Fibroblast of gingiva (primary cell): Measurements from ENCODE around the gene GPR146.
"Not testable (repeated sequence)": the region's sequence is repeated elsewhere in the genome, so short reads cannot be mapped to it uniquely, and the experiment has no call there.

Experiments
- DNase-seq: peaks from one replicate; pipeline ENCODE4 v3.0.0-alpha.2; 2011; ENCODE audit warnings: low read depth

The GPR146 gene

GRCh38 chr7:1026721-1027161 is 17.6 kb upstream of the GPR146 start:
- DNase-seq = no peak

DNA sequence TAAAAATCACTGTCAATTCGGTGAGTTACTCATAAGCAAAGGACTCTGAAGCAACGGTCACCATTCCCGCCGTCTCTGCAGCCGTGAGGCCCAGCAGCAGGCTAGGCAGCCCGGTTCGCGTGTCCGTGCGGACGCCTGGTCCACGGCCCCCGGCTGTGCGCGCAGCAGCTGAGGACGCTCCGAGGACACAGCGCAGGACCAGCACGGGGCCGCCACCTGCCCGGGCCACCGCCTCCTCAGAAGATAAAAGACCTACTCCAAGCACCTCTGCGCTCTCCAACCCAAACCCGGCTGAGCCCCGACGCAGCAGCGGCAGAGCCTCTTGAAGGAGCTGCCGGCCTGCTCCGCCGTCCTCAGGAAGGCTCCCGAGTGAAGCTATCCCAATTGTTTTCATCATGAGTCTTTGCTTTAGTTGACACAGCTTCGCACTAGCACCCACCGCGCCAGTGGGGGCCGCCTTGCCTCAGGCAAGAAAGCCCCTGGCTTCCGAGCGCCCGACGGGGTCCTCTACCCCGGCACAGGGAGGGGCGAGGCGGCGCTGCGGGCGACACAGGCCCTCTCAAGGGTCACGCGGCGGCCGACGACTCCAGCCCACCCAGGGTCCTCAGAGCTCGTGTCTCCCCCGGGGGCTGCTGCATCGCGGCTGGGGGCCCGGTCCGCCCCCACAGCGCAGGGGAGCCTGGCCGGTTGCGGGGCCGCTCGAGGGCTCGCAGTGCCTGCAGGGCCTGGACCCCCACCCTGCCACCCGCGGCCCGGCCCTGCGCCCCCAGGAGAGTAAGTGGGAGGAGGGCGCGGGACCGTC is 16.9 kb upstream of the GPR146 start:
- peak; percentile 25 for DNase-seq

DNA sequence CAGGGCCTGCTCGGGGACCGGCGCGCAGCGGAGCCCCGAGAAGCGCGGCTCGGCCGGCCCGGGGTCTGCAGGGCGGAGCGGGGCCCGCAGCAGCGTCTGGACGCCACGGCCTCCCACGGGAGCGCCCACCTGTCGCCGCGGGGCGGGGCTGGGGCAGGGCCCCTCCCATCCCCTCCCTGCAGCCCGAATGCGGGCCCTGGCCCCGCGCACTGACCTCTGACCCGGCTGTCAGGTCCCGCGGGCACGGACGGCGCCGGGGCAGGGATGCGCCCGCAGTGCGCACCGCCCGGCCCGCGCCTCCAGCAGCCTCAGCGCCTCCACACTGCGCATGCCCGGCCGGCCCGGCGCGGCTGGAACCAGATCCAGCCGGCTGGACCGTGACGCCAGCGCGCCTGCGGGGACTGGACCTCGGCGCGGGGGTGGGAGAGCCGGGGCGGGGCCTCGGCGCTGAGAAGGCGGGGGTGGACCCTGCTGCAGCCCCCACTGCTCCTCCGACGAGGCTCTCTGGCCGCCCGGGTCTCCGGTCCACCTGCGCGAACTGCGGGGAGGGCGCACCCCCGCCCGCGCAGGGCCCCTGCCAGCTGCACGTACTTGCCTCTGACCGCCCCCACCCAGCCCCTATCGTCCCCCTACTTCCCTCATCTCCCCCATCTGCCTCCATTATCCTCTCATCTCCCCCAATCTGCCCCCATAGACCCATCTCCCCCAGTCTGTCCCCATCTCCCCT is 16.1 kb upstream of the GPR146 start:
- DNase-seq = peak; percentile 83

DNA sequence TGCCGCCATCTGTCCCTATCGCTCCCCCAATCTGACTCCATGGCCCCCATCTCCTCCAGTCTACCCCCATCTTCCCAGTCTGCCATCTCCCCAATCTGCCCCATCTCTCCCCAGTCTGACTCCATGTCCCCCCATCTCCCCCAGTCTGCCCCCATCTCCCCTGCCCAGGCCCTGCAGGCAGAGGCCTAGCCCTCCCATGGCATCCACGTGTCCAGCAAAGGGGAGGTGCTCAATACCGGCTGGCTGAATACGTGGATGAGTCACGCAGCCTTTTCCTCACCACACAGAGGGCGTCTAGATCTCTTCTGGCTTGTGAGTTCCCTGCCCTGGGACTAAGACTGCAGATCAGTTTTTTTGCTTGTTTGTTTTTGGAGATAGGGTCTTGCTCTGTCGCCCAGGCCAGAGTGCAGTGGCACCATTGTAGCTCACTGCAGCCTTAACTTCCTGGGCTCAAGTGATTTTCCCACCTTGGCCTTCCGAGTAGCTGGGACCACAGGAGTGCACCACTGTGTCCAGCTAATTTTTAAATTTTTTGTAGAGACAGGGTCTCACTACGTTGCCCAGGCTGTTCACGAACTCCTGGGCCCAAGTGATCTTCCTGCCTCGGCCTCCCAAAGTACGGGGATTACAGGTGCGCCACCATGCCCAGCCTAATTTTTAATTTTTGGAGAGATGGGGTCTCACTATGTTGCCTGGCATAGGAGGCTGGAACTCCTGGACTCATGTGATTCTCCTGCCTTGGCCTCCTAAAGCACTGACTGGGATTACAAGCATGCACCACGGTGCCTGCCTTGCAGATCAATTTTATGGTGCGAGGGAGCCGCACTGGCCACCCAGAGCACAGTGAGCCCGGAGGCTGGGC is 15.3 kb upstream of the GPR146 start:
- DNase-seq = peak; percentile 87

GRCh38 chr7:1029637-1030443 is 14.5 kb upstream of the GPR146 start:
- DNase-seq = no peak

- no peak for DNase-seq
Measured at GRCh38 chr7:1030444-1031070, 13.8 kb upstream of the GPR146 start.

DNA sequence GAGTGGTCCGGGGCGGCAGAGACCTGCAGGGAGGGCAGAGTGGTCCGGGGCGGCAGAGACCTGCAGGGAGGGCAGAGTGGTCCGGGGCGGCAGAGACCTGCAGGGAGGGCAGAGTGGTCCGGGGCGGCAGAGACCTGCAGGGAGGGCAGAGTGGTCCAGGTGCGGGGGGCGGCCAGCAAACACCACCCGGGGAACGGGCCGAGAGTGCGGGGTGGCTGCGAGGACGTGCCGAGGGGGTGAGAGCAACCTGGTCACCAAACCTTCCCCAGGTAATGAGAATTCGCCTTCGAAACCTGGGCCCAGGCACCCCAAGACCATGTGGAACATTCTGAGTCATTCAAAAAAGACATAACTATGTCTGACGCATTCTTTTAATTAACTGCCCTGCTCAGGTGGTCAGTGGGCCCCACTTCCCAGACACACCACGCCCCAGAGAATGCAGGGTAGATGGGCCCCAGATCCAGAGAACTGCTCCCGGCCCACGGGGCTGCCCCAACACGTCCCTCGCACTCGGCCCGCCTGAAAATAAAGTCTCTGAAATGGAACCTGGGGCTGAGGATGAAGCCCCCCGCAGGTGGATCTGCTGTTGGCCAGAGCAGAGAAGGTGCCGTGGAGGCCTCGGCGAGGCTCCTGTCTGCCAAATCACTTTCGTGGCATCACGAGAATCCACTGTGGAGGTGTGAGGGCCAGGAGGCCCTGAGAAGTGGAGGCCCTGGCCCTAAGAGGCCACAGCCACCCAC is 12.5 kb upstream of the GPR146 start:
- DNase-seq = no peak

DNA sequence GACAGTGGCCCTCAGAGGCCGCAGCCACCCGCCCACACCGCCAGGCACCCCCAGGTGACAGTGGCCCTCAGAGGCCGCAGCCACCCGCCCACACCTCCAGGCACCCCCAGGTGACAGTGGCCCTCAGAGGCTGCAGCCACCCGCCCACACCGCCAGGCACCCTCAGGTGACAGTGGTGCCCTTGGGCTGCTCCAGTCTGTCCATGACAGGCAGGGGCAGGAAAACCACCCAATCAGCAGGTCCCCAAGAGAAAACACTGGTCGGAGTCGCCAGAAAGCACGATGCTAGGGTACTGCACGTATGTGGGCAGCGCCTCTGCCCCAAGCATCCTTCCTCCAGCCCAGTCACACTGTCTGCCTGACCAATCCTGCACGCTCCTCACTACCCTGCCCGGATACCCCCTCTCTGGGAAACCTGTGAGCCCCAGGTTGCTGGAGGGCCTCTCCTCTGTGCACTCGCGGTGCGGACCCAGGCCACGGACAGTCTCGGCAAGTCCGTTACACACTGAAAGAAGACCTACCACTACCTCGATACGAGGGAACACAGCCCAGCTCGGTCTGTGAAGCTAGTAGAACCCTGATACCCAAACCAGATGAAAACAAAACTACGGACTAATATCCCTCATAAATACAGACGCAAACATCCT is 11.7 kb upstream of the GPR146 start:
- no peak for DNase-seq

DNA sequence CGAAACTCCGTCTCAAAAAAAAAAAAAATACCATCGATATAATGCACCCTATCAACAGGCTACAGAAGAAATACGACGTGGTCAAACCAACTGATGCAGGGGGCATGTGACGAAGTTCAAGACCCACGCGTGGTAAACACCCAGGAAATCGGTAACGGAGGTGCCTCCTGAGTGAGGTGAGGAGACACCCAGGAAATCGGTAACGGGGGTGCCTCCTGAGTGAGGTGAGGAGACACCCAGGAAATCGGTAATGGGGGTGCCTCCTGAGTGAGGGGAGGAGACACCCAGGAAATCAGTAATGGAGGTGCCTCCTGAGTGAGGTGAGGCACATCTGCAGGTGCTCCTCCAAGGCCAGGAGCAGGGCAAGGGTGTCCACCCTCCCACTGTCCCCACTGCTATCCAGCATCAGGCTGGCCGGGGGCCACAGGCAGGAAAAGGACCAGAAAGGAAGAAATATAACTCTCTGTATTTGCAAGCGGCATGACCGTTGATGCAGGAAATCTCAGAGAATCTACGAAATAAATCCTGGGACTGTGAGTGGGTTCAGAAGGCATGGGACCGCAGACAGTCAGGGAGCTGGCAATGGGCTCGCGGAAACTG is 10.7 kb upstream of the GPR146 start:
- no peak for DNase-seq

GRCh38 chr7:1034769-1035168 is 9.6 kb upstream of the GPR146 start:
- not testable (repeated sequence) for DNase-seq

- DNase-seq = not testable (repeated sequence)
Measured at GRCh38 chr7:1036164-1036928, 8.0 kb upstream of the GPR146 start.

DNA sequence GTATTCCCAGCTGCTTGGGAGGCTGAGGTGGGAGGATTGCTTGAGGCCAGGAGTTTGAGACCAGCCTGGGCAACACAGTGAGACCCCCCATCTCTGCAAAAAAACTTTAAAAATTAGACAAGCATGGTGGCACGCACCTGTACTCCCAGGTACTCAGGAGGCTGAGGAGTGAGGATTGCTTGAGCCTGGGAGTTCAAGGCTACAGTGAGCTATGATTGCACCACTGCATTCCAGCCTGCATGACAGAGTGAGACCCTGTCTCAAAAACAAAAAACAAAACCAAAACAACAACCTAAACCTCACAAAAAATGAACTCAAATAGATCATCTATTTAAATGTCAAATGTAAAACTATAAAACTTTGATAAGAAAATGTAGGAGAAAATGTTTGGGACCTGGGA is 4.1 kb upstream of the GPR146 start:
- DNase-seq = not testable (repeated sequence)

- DNase-seq = peak; percentile 53
Measured at GRCh38 chr7:1040790-1041189, 3.6 kb upstream of the GPR146 start.

GRCh38 chr7:1041551-1042491 is 2.5 kb upstream of the GPR146 start:
- DNase-seq = no peak

- DNase-seq = no peak
Measured at GRCh38 chr7:1042492-1042833, 1.9 kb upstream of the GPR146 start.

DNA sequence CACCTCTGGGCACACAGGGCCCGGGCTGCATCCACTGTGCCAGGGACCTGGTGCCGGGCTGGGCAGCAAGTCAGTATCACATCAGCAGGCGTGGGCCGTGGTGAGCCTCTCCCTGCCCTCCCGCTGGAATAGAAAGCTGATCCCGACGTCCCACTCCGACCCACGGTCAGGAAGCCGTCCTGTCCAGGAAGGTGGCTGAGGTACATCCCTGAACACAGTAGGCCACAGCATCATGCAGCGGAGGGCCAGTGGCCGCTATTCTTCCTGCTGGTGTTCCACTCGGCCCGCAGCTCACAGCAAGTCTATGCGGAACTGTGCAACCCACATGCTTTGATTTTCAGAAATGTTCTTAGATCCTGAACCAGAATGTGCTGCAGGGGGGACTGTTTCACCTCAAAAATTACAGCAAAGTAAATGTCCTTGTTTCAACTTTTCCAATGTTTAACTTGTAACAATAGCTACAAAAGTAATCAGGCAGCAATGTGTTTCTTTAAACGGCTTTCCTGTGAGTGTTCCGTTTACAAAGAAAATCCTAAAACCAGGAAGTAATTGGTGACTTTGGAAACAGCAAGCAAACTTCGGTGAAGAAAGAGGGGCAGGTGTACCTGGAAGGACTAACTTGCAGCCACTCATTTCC is 676 bp upstream of the GPR146 start:
- peak; percentile 16 for DNase-seq
